Uterus (tissue), 4 donors: Measurements from ENCODE around the gene CPTP. TPM values are rescaled to one million over a fixed set of nuclear protein-coding genes. Genes with fewer than 3 reads are reported as not detected.

Experiments used
- DNase-seq, 2 donors: peaks; one replicate each; pipeline ENCODE4 v3.0.0-alpha.2; 2019 to 2020
- H3K27ac ChIP-seq, 2 donors: fragments of 200-600 bp; sonication (generic); 1 replicate in 1 of 2; 2 replicates in 1 of 2; pipeline ENCODE4 v1.5.1; 2016 to 2018
- H3K27me3 ChIP-seq, 2 donors: fragments of 200-600 bp; sonication (generic); one replicate each; pipeline ENCODE4 v1.5.1; 2018 to 2019; ENCODE audit warnings: control low read depth in 1 of 2
- H3K36me3 ChIP-seq, 2 donors: fragments of 200-600 bp; sonication (generic); one replicate each; pipeline ENCODE4 v1.5.1; 2019; ENCODE audit warnings: control low read depth in 1 of 2
- H3K4me1 ChIP-seq, 2 donors: fragments of 200-600 bp; sonication (generic); one replicate each; pipeline ENCODE4 v1.5.1; 2018 to 2019; ENCODE audit warnings: control low read depth in 1 of 2
- H3K4me3 ChIP-seq, 2 donors: fragments of 200-600 bp; sonication (generic); 1 replicate in 1 of 2; 2 replicates in 1 of 2; pipeline ENCODE4 v1.5.1; 2018 to 2019; ENCODE audit warnings: mild to moderate bottlenecking in 1 of 2
- H3K9me3 ChIP-seq, 2 donors: fragments of 200-600 bp; sonication (generic); one replicate each; pipeline ENCODE4 v1.5.1; 2019; ENCODE audit warnings: control low read depth in 1 of 2
- CTCF ChIP-seq, 4 experiments: fragments of 200-600 bp in 2 of 4; fragments of 450-650 bp in 2 of 4; sonication (generic) in 2 of 4; IDR thresholded peaks; one replicate each; pipeline ENCODE4 v1.5.1; 2016 to 2019; ENCODE audit warnings: antibody characterized with exemption in 4 of 4, mild to moderate bottlenecking in 2 of 4, moderate library complexity in 1 of 4
- POLR2A ChIP-seq, 2 donors: fragments of 450-650 bp; IDR thresholded peaks; one replicate each; pipeline ENCODE4 v1.6.1; 2016; ENCODE audit warnings: antibody characterized with exemption in 2 of 2, mild to moderate bottlenecking in 1 of 2, moderate library complexity in 1 of 2
- intact Hi-C: fragments of 100-400 bp; cut with DNase I; formaldehyde crosslinking; loops from one replicate; pipeline ENCODE4 v1.15.1; 2023; ENCODE audit warnings: low total_unique reads
- total RNA-seq, 4 donors: library from RNA; depleted of rRNA in 3 of 4; stranded (reverse); fragments of >200 nt in 3 of 4; gene quantifications; one replicate each; pipeline versions ENCODE4 v1.1.0 to v1.2.4, GENCODE V29; 2014 to 2023
- donor health status: DM: yes; HTN: yes; CAD: no.

Gene CPTP
- total RNA-seq, 4 donors from 2014 or later = 3.5 to 23.9 (median 16.4) TPM

GRCh38 chr1:1317420-1317819, 7.2 kb upstream of the CPTP start:
- Histone ChIP-seq H3K4me3 (peak overlapping the region in 1 of 2 donors; percentile 1), H3K27me3 (no peaks in the 10 kb centered on the region), H3K4me1 (peaks cover 21 to 36% of the 10 kb centered on the region in 2 donors), H3K36me3 (no peaks in the 10 kb centered on the region), H3K9me3 (no peaks in the 10 kb centered on the region), H3K27ac (peak overlapping the region; percentile 91 to 96)
- DNase-seq = no peak
- intact Hi-C loops = no loop called here
- TF ChIP-seq CTCF (IDR thresholded peaks at IDR 0.05) (no peak), POLR2A (IDR thresholded peaks at IDR 0.05) (no peak)

GRCh38 chr1:1318131-1318652, 6.4 kb upstream of the CPTP start:
- DNase-seq = peak; percentile 95 to 97
- no peak for TF ChIP-seq CTCF (IDR thresholded peaks at IDR 0.05)
- no peak for TF ChIP-seq POLR2A (IDR thresholded peaks at IDR 0.05)
- H3K4me1 ChIP-seq = peaks cover 26 to 44% of the 10 kb centered on the region in 2 donors
- intact Hi-C loops = no loop called here
- H3K9me3 ChIP-seq = no peaks in the 10 kb centered on the region
- peak overlapping the region; percentile 91 to 96 for H3K27ac ChIP-seq
- H3K4me3 ChIP-seq = peak overlapping the region; percentile 1 to 9
- no peaks in the 10 kb centered on the region for H3K27me3 ChIP-seq
- H3K36me3 ChIP-seq = no peaks in the 10 kb centered on the region

- no peak overlapping the region for H3K4me3 ChIP-seq
- DNase-seq = no peak
- peak overlapping the region; percentile 91 to 96 for H3K27ac ChIP-seq
- H3K36me3 ChIP-seq = no peaks in the 10 kb centered on the region
- TF ChIP-seq POLR2A (IDR thresholded peaks at IDR 0.05) (no peak), CTCF (IDR thresholded peaks at IDR 0.05) (no peak)
- intact Hi-C loops = no loop called here
- no peaks in the 10 kb centered on the region for H3K27me3 ChIP-seq
- H3K4me1 ChIP-seq = peaks cover 28 to 48% of the 10 kb centered on the region in 2 donors
- H3K9me3 ChIP-seq = no peaks in the 10 kb centered on the region
Measured at GRCh38 chr1:1318777-1319645, 5.6 kb upstream of the CPTP start.

- TF ChIP-seq CTCF (IDR thresholded peaks at IDR 0.05) (no peak), POLR2A (IDR thresholded peaks at IDR 0.05) (no peak)
- H3K36me3 ChIP-seq = no peaks in the 10 kb centered on the region
- no peak overlapping the region for H3K4me3 ChIP-seq
- intact Hi-C loops = no loop called here
- peak overlapping the region; percentile 91 to 96 for H3K27ac ChIP-seq
- DNase-seq = no peak
- no peaks in the 10 kb centered on the region for H3K9me3 ChIP-seq
- H3K4me1 ChIP-seq = peaks cover 28 to 48% of the 10 kb centered on the region in 2 donors
- no peaks in the 10 kb centered on the region for H3K27me3 ChIP-seq
Measured at GRCh38 chr1:1319646-1319941, 5.0 kb upstream of the CPTP start.

- TF ChIP-seq POLR2A (IDR thresholded peaks at IDR 0.05) (no peak), CTCF (IDR thresholded peaks at IDR 0.05) (no peak)
- H3K27ac ChIP-seq = peak overlapping the region; percentile 91 to 96
- H3K27me3 ChIP-seq = no peaks in the 10 kb centered on the region
- no peaks in the 10 kb centered on the region for H3K9me3 ChIP-seq
- H3K4me3 ChIP-seq = no peak overlapping the region
- no peak for DNase-seq
- no peaks in the 10 kb centered on the region for H3K36me3 ChIP-seq
- H3K4me1 ChIP-seq = peaks cover 28 to 58% of the 10 kb centered on the region in 2 donors
- intact Hi-C loops = no loop called here
Measured at GRCh38 chr1:1320666-1321448, 3.7 kb upstream of the CPTP start.
